Measurements from ENCODE around the gene MYO1D.

The MYO1D gene

GRCh38 chr17:32523827-32524552, 352.9 kb downstream of the MYO1D start:
- H3K27me3 ChIP-seq, result no peaks in the 10 kb centered on the region
- H3K9me3 ChIP-seq, result no peaks in the 10 kb centered on the region
- no peak for DNase-seq
- H3K36me3 ChIP-seq, result no peaks in the 10 kb centered on the region
- TF ChIP-seq CTCF (IDR thresholded peaks at IDR 0.05; ENCODE audit: low read depth, low read length), result no peak
- H3K4me3 ChIP-seq (ENCODE audit: low read depth, low read length), result no peak overlapping the region
- H3K4me1 ChIP-seq, result no peaks in the 10 kb centered on the region

GRCh38 chr17:32523017-32523680, 353.8 kb downstream of the MYO1D start:
- DNase-seq, result no peak
- H3K36me3 ChIP-seq, result no peaks in the 10 kb centered on the region
- no peaks in the 10 kb centered on the region for H3K9me3 ChIP-seq
- H3K4me3 ChIP-seq (ENCODE audit: low read depth, low read length), result no peak overlapping the region
- TF ChIP-seq CTCF (IDR thresholded peaks at IDR 0.05; ENCODE audit: low read depth, low read length), result no peak
- no peaks in the 10 kb centered on the region for H3K4me1 ChIP-seq
- no peaks in the 10 kb centered on the region for H3K27me3 ChIP-seq

GRCh38 chr17:32520737-32521404, 356.1 kb downstream of the MYO1D start:
- Histone ChIP-seq H3K27me3 (no peaks in the 10 kb centered on the region), H3K4me1 (no peaks in the 10 kb centered on the region), H3K4me3 (ENCODE audit: low read depth, low read length) (no peak overlapping the region), H3K9me3 (no peaks in the 10 kb centered on the region), H3K36me3 (no peaks in the 10 kb centered on the region)
- no peak for DNase-seq
- TF ChIP-seq CTCF (IDR thresholded peaks at IDR 0.05; ENCODE audit: low read depth, low read length), result no peak

- Histone ChIP-seq H3K4me3 (ENCODE audit: low read depth, low read length) (no peak overlapping the region; the same call in 1 of the 2 replicates), H3K4me1 (no peaks in the 10 kb centered on the region), H3K27me3 (no peaks in the 10 kb centered on the region), H3K36me3 (no peaks in the 10 kb centered on the region), H3K9me3 (no peaks in the 10 kb centered on the region)
- TF ChIP-seq CTCF (IDR thresholded peaks at IDR 0.05; ENCODE audit: low read depth, low read length), result no peak
- DNase-seq, result no peak
Observed at GRCh38 chr17:32520104-32520701, 356.7 kb downstream of the MYO1D start.

GRCh38 chr17:32519228-32520103, 357.5 kb downstream of the MYO1D start:
- H3K4me1 ChIP-seq, result no peaks in the 10 kb centered on the region
- peak overlapping the region; percentile 47 for H3K4me3 ChIP-seq (ENCODE audit: low read depth, low read length)
- DNase-seq, result peak; percentile 64

More at GRCh38 chr17:32519228-32520103, 357.5 kb downstream of the MYO1D start:
- H3K36me3 ChIP-seq, result no peaks in the 10 kb centered on the region
- H3K27me3 ChIP-seq, result no peaks in the 10 kb centered on the region
- no peaks in the 10 kb centered on the region for H3K9me3 ChIP-seq
- TF ChIP-seq CTCF (IDR thresholded peaks at IDR 0.05; ENCODE audit: low read depth, low read length), result no peak
